ENCODE measurements around the gene TSPAN14.

The TSPAN14 gene

DNA sequence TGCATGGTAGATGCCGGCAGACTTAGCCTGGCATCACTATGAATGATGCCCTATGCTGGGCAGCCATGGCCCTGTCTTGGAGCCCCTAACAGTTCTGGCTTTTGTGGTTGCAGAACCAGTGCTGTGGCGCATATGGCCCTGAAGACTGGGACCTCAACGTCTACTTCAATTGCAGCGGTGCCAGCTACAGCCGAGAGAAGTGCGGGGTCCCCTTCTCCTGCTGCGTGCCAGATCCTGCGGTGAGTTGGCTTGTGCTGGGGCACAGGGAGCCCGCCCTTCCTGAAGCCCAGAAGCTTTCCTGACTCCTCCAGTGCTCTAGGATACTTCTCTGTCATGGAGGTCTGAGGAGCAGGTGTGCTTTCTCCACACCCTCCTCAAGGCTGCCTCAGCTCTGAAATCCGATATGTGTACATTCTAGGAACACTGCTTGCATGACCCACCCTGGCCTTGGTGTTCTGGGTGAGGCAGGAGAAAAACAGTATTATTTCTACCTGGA, 58.0 kb downstream of the TSPAN14 start:
- TF ChIP-seq, protein P1, sequence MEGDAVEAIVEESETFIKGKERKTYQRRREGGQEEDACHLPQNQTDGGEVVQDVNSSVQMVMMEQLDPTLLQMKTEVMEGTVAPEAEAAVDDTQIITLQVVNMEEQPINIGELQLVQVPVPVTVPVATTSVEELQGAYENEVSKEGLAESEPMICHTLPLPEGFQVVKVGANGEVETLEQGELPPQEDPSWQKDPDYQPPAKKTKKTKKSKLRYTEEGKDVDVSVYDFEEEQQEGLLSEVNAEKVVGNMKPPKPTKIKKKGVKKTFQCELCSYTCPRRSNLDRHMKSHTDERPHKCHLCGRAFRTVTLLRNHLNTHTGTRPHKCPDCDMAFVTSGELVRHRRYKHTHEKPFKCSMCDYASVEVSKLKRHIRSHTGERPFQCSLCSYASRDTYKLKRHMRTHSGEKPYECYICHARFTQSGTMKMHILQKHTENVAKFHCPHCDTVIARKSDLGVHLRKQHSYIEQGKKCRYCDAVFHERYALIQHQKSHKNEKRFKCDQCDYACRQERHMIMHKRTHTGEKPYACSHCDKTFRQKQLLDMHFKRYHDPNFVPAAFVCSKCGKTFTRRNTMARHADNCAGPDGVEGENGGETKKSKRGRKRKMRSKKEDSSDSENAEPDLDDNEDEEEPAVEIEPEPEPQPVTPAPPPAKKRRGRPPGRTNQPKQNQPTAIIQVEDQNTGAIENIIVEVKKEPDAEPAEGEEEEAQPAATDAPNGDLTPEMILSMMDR (IDR thresholded peaks at IDR 0.05; ENCODE audit: insufficient read depth, low read length): no peak
- no peak for TF ChIP-seq SPI1 (IDR thresholded peaks at IDR 0.05; ENCODE audit: borderline replicate concordance, low read depth)
- TF ChIP-seq, protein P2, sequence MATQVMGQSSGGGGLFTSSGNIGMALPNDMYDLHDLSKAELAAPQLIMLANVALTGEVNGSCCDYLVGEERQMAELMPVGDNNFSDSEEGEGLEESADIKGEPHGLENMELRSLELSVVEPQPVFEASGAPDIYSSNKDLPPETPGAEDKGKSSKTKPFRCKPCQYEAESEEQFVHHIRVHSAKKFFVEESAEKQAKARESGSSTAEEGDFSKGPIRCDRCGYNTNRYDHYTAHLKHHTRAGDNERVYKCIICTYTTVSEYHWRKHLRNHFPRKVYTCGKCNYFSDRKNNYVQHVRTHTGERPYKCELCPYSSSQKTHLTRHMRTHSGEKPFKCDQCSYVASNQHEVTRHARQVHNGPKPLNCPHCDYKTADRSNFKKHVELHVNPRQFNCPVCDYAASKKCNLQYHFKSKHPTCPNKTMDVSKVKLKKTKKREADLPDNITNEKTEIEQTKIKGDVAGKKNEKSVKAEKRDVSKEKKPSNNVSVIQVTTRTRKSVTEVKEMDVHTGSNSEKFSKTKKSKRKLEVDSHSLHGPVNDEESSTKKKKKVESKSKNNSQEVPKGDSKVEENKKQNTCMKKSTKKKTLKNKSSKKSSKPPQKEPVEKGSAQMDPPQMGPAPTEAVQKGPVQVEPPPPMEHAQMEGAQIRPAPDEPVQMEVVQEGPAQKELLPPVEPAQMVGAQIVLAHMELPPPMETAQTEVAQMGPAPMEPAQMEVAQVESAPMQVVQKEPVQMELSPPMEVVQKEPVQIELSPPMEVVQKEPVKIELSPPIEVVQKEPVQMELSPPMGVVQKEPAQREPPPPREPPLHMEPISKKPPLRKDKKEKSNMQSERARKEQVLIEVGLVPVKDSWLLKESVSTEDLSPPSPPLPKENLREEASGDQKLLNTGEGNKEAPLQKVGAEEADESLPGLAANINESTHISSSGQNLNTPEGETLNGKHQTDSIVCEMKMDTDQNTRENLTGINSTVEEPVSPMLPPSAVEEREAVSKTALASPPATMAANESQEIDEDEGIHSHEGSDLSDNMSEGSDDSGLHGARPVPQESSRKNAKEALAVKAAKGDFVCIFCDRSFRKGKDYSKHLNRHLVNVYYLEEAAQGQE (IDR thresholded peaks at IDR 0.05; ENCODE audit: insufficient replicate concordance, low read depth): no peak
- no peak for TF ChIP-seq GABPA (IDR thresholded peaks at IDR 0.05; ENCODE audit: low read depth)
- no peak for TF ChIP-seq POLR2AphosphoS5 (IDR thresholded peaks at IDR 0.05; ENCODE audit: low read depth)
- no peaks in the 10 kb centered on the region for H3K27me3 ChIP-seq (ENCODE audit: insufficient read depth, poor library complexity, severe bottlenecking)
- no peak for DNase-seq (ENCODE audit: low read depth in 1 of 2, low spot score in 1 of 2)
- no peak overlapping the region for H3K27ac ChIP-seq (replicated peaks)
- H3K4me3 ChIP-seq (replicated peaks; ENCODE audit: insufficient read depth, low read length): no peak overlapping the region

DNA sequence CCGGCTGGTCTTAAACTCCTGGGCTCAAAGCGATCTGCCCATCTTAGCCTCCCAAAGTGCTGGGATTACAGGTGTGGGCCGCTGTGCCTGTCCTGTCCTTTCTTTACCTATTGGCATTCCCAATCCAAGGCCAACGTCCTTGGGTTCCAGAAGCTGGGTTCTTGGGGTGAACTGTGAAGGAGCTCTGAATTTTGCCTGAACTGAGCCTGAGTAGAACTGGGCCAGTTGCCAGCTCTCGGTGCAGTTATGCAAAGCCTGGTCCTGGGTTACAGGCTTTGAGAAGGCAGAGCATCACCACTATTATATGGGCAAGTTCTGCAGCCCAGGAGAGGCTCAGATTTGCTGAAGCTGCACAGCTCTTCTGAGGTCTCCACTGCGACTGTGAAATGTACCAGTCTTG, 59.0 kb downstream of the TSPAN14 start:
- H3K27ac ChIP-seq (replicated peaks): no peak overlapping the region
- TF ChIP-seq SPI1 (IDR thresholded peaks at IDR 0.05; ENCODE audit: borderline replicate concordance, low read depth) (no peak), GABPA (IDR thresholded peaks at IDR 0.05; ENCODE audit: low read depth) (no peak), POLR2AphosphoS5 (IDR thresholded peaks at IDR 0.05; ENCODE audit: low read depth) (no peak)
- TF ChIP-seq, protein P2 (IDR thresholded peaks at IDR 0.05; ENCODE audit: insufficient replicate concordance, low read depth): no peak
- TF ChIP-seq, protein P1 (IDR thresholded peaks at IDR 0.05; ENCODE audit: insufficient read depth, low read length): no peak

DNA sequence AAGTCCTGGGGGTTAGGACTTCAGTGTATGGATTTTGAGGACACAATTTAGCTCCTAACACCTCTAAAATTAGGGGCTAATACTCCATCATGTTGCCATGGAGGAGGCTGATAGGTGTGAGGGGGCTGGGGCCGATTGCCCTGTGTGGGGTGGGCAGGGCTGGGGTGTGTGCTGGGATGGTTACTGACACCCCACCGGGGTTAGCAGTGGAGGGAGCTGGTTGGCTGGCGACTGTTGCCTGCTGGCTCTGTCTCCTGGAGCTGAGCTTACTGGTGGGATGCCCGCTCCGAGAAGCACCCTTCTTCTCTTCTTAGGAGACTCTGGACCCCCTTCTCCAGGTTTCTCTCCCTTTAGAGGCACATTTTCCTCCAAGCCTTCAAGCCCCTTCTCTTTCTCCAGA, 61.4 kb downstream of the TSPAN14 start:
- TF ChIP-seq POLR2AphosphoS5 (IDR thresholded peaks at IDR 0.05; ENCODE audit: low read depth) (no peak), GABPA (IDR thresholded peaks at IDR 0.05; ENCODE audit: low read depth) (no peak), SPI1 (IDR thresholded peaks at IDR 0.05; ENCODE audit: borderline replicate concordance, low read depth) (no peak)
- TF ChIP-seq, protein P2 (IDR thresholded peaks at IDR 0.05; ENCODE audit: insufficient replicate concordance, low read depth): no peak
- TF ChIP-seq, protein P1 (IDR thresholded peaks at IDR 0.05; ENCODE audit: insufficient read depth, low read length): no peak
- no peak overlapping the region for H3K27ac ChIP-seq (replicated peaks)

More for the DNA sequence above, 59.0 kb downstream of the TSPAN14 start:
- Histone ChIP-seq H3K27me3 (ENCODE audit: insufficient read depth, poor library complexity, severe bottlenecking) (no peaks in the 10 kb centered on the region), H3K4me3 (replicated peaks; ENCODE audit: insufficient read depth, low read length) (no peak overlapping the region)
- DNase-seq (ENCODE audit: low read depth in 1 of 2, low spot score in 1 of 2): no peak

More for the DNA sequence above, 61.4 kb downstream of the TSPAN14 start:
- no peak for DNase-seq (ENCODE audit: low read depth in 1 of 2, low spot score in 1 of 2)
- Histone ChIP-seq H3K4me3 (replicated peaks; ENCODE audit: insufficient read depth, low read length) (no peak overlapping the region), H3K27me3 (ENCODE audit: insufficient read depth, poor library complexity, severe bottlenecking) (no peaks in the 10 kb centered on the region)

All from HL-60 (cell line).